GM19238 (cell line): ENCODE results near the gene OBSL1.
A peak's percentile ranks its signal among the peaks of the same experiment; 100 is the strongest.

ENCODE experiments used
- DNase-seq: peaks from one replicate; pipeline ENCODE4 v3.0.0; 2011; ENCODE audit warnings: low spot score; ENCODE audit not compliant: insufficient read length

Gene OBSL1

GRCh38 chr2:219571311-219572236, at the start of gene OBSL1:
TSS of gene OBSL1 (minus strand) at chr2:219571539. CDS start at chr2:219571232, 307 bp downstream.
- DNase-seq = no peak

DNA sequence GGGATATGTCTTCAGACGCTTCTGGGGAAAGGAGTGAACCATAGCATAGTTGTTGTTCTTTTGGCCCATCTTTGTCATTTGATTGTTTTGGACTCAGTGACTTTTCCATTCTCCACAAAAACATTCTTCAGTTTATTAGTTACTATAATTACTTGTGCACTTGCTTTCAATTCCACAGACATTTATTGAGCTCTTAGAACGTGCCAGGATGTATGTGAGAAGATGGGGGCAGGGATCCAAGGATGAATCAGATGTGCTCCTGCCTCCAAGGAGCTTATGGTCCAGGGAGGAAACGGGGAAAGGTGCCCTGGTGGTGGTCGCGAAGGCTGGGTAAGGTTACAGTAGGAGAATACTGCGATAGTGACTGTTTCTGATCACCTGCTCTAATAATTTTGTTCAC, 49.2 kb upstream of the OBSL1 start:
- DNase-seq = no peak

DNA sequence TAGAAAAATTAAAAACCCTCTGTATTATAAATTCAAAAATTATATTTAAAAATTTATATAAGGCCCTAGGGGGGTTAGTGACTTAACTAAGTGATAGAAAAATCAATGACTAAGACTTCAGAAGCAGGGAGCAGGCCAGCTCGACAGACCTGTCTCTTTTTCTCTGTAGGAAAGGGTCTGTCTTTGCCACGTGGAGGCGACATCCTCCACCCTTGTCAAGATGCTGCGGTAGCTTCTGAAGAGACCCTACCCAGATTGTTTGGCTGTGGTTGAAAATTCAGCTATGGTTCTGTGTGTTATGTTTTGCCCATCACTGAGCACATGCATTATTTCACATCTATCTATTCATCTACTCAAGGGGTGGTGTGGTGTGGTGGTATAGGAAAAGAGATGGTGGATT, 47.9 kb upstream of the OBSL1 start:
- DNase-seq = no peak

- DNase-seq = no peak
These were observed 47.4 kb upstream of the OBSL1 start for GRCh38 chr2:219618733-219619122.

DNA sequence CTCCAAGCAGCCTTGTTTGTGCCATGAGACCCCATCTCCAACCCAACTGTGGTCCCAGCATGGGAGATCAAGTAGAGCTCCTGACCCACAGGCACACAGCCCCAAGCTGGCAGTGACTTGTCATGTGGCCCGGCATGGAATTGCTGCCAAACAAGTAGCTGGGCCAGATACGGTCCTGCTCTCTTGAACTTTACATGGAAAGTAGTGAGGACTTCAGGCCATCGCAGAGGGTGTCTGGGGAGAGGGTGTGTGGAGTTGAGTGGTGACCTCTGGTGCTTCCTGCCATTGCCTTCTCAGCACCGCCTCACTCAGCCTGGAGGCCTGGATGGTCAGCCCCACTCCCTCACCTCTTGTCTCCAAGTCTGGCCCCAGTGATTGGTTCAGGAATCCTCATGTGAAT, 45.2 kb upstream of the OBSL1 start:
- DNase-seq = no peak

DNA sequence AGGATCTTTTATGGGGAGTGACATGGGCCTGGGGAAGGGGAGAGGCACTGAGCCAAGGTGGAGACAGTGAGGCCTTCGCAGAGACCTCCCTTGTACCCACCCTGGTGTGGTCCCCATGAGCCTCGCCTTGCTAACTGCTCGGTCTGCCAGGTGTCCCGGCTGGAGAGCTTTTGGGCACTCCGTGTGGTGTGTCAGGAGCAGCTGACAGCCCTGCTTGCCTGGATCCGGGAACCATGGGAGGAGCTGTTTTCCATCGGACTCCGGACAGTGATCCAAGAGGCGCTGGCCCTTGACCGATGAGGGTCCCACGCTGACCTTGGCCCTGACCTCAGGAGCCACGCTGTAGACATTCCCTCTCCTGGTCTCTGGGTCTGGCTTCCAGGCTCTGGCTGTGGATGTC, 44.6 kb upstream of the OBSL1 start:
- no peak for DNase-seq

DNA sequence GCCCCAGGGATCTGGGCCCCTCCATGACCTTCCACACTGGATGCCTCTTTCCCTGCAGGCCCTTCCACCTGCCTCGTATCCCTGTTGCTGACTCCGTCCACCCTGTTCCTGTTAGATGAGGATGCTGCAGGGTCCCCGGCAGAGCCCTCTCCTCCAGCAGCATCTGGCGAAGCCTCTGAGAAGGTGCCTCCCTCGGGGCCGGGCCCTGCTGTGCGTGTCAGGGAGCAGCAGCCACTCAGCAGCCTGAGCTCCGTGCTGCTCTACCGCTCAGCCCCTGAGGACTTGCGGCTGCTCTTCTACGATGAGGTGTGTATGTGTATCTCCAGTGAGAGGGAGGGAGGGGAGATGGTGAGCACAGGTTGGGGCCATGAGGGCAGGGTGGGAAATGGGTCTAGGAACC, 43.7 kb upstream of the OBSL1 start:
- DNase-seq = no peak

DNA sequence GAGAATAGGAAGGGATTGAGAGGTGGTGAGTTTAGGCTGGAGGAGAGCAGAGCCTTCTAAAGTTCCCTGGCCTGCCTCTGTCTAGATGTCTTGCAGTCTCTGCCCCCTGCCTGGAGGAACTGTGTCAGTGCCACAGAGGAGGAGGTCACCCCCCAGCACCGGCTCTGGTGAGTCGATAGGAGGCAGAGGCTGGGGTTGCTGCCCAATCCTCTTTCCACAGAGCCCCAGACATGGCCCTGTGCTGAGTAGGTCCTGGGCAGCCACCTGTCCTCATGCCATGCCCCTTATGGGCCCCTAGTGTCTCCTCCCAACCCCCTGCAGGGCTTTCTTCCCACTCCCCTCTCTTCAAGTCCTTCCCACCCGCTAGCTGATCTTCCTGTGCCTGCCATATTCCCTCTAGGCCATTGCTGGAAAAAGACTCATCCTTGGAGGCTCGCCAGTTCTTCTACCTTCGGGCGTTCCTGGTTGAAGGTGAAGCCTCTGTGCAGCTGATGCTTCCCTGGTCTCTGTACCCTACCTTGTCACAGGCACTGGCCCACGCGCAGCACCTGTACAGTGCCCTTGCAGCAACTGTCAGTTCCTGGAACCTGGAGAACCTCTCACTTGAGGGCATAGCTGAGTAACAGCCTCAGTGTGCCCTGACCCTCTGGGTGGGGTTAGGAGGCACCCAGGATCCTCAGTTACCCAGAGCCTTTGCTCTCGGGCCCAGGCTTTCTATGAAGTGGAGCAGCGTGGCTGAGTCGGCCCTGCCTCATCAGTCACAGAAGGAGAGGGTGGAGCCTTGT, 42.9 kb upstream of the OBSL1 start:
- DNase-seq = no peak

DNA sequence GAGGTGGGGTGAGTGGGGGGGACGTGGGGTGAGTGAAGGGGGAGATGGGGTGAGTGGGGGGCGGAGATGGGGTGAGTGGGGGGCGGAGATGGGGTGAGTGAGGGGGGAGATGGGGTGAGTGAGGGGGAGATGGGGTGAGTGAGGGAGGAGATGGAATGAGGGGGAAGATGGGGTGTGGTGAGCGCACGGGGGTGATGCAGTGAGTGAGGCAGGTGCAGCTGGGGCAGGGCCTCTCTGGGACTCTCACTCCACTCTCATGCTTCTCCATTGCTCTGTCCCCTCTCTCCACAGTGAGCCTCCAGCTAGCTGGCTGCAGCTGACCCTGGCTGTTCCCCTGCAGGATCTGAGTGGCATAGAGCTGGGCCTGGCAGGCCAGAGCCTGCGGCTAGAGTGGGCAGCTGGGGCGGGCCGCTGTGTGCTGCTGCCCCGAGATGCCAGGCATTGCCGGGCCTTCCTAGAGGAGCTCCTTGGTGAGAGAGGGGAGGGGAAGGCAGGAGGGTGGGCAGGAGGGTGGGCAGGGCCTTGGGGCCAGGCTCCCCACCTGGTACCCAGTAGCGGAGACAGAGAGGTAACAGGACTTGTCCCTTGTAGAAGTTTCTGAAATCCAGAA, 42.2 kb upstream of the OBSL1 start:
- no peak for DNase-seq

- no peak for DNase-seq
These were observed 41.4 kb upstream of the OBSL1 start for GRCh38 chr2:219612577-219613286.

GRCh38 chr2:219611866-219612576, 40.7 kb upstream of the OBSL1 start:
- no peak for DNase-seq

GRCh38 chr2:219611306-219611705, 40.0 kb upstream of the OBSL1 start:
- DNase-seq = no peak

DNA sequence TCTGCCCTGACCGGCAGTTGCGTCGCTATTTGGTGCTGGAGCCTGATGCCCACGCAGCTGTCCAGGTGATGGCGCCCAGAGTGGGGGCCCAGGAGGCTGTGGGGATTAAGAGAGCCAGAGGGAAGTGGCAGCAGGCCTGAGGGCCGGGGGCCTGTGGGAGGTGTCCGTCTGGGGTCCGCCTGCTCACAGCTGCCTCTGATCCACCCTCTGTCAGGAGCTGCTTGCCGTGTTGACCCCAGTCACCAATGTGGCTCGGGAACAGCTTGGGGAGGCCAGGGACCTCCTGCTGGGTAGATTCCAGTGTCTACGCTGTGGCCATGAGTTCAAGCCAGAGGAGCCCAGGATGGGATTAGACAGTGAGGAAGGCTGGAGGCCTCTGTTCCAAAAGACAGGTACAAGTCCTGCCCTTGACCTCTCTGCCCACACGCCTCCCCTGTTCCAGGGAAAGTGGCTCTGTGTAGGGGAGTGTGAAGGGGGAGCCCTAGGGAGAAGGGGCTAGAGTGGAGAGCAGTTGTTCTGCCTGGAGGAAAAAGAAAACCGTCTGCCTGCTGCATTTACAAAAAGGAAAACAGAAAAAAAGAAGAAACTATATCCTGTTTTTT, 37.9 kb upstream of the OBSL1 start:
- no peak for DNase-seq

DNA sequence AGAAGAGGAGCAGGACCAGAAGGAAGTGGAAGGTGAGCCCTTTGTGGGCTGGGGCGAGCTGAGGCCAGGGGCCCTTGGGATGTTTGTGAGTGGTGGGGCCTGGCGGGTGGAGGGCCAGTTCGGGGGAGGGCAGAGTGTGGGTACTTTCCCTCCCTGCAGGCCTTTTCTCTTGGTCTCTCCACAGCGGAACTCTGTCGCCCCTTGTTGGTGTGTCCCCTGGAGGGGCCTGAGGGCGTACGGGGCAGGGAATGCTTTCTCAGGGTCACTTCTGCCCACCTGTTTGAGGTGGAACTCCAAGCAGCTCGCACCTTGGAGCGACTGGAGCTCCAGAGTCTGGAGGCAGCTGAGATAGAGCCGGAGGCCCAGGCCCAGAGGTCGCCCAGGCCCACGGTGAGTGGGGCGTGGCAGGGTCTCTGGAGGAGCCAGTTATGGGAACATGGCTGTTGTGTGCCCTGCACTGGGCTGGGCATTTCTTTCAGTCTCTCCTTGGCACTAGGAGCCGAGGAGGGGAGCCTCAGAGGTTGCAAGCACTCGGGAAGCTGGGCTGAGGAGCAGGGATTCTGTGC, 37.1 kb upstream of the OBSL1 start:
- no peak for DNase-seq

DNA sequence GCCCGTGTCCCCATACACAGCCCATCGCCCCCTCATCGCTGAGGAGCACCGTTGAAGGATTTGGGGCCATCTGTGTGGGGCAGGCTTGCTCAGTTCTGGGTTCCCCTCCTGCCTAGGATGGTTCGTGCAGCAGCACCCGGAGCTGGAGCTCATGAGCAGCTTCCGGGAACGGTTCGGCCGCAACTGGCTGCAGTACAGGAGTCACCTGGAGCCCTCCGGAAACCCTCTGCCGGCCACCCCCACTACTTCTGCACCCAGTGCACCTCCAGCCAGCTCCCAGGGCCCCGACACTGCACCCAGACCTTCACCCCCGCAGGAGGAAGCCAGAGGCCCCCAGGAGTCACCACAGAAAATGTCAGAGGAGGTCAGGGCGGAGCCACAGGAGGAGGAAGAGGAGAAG, 36.6 kb upstream of the OBSL1 start:
- no peak for DNase-seq

DNA sequence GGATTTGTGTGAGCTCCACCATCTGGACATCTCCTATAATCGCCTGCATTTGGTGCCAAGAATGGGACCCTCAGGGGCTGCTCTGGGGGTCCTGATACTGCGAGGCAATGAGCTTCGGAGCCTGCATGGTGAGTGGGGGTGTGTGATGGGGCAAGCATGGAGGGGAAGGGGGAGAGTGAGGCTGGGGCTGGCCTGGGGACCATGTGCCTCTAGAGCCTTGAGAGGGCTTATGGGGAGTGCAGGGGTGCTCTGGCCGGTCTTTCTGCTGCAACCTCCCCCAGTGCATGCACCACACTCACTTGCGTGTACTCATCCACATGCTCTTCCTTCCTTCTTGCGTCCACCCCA, 34.2 kb upstream of the OBSL1 start:
- DNase-seq = no peak

DNA sequence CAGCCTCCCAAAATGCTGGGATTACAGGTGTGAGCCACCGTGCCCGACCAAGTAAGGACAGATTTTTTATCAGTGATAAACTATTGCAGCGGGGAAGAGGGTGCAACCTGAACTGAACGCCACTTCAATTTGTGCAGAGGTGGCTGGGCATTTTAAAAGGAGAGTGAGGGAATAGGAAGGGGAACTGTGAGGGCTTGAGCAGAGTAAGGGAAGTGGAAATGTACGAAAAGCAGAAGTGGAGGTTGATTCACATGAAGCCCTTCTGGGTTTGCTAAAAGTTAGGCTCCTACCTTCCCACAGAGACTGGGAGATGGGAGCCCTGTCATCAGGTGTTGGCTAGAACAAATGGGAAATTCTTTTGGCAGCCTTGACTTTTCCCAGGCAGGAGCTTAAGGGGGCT, 32.4 kb upstream of the OBSL1 start:
- no peak for DNase-seq

DNA sequence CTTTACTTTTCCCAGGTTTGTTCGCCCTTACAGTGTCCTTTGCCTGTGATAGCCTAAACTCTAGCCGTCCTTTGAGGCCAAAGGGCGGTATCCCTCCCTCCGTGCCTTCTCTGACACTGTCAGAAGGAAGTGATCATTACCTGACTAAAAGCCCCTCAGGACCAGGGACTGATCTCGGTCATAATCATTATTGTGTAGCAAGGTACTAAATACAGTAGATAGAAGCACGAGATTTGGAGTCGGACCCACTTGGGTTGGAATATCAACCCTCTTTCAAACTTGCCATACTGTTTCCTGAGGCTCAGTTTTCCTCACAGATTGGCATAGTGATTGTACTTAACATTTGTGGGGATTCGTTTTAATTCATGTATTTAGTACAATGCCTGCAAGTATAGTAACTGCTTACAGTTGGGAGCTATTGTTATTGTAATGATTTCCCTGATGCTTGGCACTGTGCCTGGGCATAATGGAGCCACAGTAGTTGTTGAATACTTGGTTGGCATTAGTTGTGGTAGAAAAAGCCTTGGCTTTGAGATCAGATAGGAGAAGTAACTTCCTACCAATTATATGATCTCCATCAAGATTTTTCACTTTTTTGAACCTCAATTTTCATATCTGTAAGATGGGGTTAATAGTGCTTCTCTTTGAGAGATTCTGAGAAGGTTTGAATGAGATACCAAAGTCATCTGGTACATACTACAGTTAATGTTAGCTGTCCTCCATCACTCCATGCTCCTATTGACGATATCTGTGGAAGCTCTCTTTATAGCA, 27.2 kb upstream of the OBSL1 start:
- DNase-seq = no peak

DNA sequence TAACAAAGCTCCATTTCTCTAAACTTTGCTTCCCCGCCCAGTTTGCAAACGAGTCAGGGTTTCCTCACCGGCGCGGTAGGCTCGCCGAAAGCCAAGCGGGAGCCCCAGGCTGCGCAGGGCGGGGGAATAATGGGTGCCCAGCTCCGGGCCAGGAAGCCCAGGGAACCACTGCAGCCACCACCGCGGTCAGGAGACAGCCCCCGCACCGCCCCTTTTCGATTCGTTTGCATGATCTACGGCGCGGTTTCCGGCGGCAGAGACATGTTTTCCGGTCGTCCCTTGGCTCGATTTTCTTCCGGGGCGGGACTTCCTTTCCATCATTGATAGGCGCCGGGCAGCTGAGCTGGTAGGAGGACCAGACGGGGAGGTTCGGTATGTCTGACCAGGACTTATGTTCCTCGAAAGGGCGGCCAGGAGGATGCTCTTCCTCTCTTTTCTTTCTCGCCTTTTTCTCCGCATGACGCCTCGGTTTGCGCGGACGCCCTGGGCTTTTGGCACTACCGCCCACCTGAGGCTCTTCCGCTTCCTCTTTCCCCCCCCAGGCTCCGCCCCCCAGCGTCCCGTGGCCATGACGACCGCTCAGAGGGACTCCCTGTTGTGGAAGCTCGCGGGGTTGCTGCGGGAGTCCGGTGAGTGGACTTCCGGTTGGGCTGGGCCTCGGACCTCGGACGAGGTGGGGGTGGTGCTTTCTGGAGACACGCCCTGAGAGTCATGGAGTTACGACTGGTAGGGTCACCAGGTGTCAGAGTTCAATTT, 26.4 kb upstream of the OBSL1 start, which contains the start of gene STK11IP:
Gene STK11IP (plus strand): TSS at position 306 of the 756 bp plus-strand sequence. CDS start 263 bp downstream, at position 569.
- DNase-seq = peak; percentile 97
